Measurements from ENCODE around the gene MARVELD2.

GRCh38 chr5:69431424-69432303 lies 16.7 kb downstream of the MARVELD2 start:
- TF ChIP-seq POLR2A (IDR thresholded peaks at IDR 0.05; ENCODE audit: low read depth, low read length) (no peak), TAF1 (IDR thresholded peaks at IDR 0.05; ENCODE audit: borderline replicate concordance, low read depth, low read length) (no peak)
